SK-N-SH treated with all-trans-retinoic acid at 6 μM for 48 hours (cell line): ENCODE data around the gene CDC42EP5.

Experiments used
- ATAC-seq: fragments of 200-7000 bp; cut with Tn5 transposase; 3 replicates; pipeline ENCODE4 v1.9.1; 2020; ENCODE audit warnings: mild to moderate bottlenecking, moderate library complexity
- GLIS3 ChIP-seq: fragments of 250-450 bp; sonication (Bioruptor Pico); IDR thresholded peaks from 2 replicates; pipeline ENCODE4 v1.5.0; 2020; ENCODE audit warnings: mild to moderate bottlenecking, moderate library complexity
- TOX ChIP-seq: fragments of 250-450 bp; sonication (Bioruptor Pico); IDR thresholded peaks from 2 replicates; pipeline ENCODE4 v1.8.0; 2021; ENCODE audit warnings: mild to moderate bottlenecking, moderate library complexity, borderline replicate concordance
- ZC3H10 ChIP-seq: fragments of 250-450 bp; sonication (Bioruptor Pico); IDR thresholded peaks from 2 replicates; pipeline ENCODE4 v1.5.1; 2021; ENCODE audit warnings: mild to moderate bottlenecking, moderate library complexity
- ZFP30 ChIP-seq: fragments of 450-650 bp; formaldehyde crosslinking; IDR thresholded peaks from 2 replicates; pipeline ENCODE4 v1.5.0; 2022; ENCODE audit warnings: mild to moderate bottlenecking, moderate library complexity
- TF ChIP-seq, protein P1 (sequence below): fragments of 250-450 bp; sonication (Bioruptor Pico); IDR thresholded peaks from 2 replicates; pipeline ENCODE4 v1.5.1; 2020; ENCODE audit warnings: low read depth, mild to moderate bottlenecking, moderate library complexity
- TF ChIP-seq, protein P2 (sequence below): fragments of 250-450 bp; sonication (Bioruptor Pico); IDR thresholded peaks from 2 replicates; pipeline ENCODE4 v1.5.1; 2021; ENCODE audit warnings: mild to moderate bottlenecking, moderate library complexity
- TF ChIP-seq, protein P3 (sequence below): fragments of 250-450 bp; sonication (Bioruptor Pico); IDR thresholded peaks from 2 replicates; pipeline ENCODE4 v1.8.0; 2020; ENCODE audit warnings: mild to moderate bottlenecking, moderate library complexity, borderline replicate concordance

The CDC42EP5 gene

DNA sequence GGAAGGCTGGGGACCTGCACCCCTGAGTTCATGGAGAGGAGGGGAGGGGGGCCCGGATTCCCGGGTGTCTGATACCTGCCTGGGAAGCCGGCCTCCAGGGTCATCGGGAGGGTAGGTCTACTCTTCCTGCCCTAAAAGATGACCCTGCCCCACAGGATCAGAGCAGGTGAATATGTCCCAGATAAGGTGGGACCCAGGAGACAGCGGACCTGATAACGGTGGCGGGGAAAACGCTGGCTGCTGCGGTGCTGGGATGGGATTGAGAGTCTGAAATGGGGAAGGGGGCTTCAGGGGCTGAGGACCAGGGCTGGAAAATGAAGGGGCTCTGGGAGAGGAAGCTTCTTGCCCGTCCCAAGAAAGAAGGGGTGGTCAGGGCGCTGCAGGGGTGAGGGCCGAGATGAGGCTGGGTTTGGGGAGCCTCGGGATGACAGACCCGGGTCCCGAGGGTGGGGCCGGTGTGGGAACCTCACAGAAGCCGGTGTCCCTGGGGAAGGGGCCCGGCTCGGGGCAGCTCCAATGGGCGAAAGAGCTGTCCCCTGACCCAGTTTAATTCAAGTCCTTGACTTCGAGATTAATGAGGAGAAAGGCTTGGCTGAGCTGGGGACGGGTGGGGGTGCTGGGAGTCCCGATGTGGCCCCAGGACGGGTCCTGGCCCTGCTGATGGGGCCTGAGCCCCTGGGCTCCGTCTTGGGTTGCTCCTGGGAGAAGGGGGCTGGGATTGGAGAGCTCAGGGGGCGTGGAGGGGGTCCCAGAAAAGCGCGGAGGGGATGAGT lies 57.0 kb downstream of the CDC42EP5 start (continued):
- TF ChIP-seq, protein P1, sequence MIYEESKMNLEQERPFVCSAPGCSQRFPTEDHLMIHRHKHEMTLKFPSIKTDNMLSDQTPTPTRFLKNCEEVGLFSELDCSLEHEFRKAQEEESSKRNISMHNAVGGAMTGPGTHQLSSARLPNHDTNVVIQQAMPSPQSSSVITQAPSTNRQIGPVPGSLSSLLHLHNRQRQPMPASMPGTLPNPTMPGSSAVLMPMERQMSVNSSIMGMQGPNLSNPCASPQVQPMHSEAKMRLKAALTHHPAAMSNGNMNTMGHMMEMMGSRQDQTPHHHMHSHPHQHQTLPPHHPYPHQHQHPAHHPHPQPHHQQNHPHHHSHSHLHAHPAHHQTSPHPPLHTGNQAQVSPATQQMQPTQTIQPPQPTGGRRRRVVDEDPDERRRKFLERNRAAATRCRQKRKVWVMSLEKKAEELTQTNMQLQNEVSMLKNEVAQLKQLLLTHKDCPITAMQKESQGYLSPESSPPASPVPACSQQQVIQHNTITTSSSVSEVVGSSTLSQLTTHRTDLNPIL, result no peak
- no peak for TF ChIP-seq TOX (CRISPR knock-in tag)
- no peak for TF ChIP-seq ZC3H10 (CRISPR knock-in tag)
- TF ChIP-seq ZFP30 (CRISPR knock-in tag), result no peak

DNA sequence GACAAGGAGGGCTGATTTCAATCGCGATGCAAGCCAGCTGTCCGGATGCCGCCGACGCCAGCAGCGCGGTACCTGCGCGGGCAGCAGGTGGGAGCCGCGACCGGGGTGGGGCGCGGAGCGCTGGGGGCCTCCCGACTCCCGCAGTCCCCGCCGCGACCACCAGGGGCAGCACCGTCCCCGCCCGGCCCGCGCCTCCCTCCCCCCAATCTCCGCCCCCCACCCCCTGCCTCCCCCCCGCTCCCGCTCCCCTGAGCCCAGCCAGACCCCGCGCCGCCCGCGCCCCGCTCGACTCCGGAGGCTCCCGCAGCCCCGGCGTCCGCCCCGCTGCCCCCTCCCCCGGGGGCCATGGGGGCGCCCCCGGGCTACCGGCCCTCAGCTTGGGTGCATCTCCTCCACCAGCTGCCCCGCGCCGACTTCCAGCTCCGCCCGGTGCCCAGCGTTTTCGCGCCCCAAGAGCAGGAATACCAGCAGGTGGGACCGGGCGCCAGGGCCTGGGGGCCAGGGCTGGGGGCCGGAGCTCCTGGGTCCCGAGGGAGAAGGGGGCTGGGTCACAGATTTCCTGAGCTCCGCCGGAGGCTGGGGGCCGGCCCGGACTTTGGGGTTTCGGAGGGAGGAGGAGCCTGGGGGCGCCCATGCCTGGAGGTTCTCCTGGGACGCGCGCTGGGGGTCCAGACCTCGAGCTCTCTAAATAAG lies 57.7 kb downstream of the CDC42EP5 start, which contains the start of gene TTYH1:
TTYH1 (plus strand) TSS at position 257 of the 693 bp plus-strand sequence; CDS start at position 346, 89 bp downstream.
- TF ChIP-seq, protein P2, sequence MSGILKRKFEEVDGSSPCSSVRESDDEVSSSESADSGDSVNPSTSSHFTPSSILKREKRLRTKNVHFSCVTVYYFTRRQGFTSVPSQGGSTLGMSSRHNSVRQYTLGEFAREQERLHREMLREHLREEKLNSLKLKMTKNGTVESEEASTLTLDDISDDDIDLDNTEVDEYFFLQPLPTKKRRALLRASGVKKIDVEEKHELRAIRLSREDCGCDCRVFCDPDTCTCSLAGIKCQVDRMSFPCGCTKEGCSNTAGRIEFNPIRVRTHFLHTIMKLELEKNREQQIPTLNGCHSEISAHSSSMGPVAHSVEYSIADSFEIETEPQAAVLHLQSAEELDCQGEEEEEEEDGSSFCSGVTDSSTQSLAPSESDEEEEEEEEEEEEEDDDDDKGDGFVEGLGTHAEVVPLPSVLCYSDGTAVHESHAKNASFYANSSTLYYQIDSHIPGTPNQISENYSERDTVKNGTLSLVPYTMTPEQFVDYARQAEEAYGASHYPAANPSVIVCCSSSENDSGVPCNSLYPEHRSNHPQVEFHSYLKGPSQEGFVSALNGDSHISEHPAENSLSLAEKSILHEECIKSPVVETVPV, result no peak
- no peak for TF ChIP-seq GLIS3 (CRISPR knock-in tag)
- TF ChIP-seq, protein P3, sequence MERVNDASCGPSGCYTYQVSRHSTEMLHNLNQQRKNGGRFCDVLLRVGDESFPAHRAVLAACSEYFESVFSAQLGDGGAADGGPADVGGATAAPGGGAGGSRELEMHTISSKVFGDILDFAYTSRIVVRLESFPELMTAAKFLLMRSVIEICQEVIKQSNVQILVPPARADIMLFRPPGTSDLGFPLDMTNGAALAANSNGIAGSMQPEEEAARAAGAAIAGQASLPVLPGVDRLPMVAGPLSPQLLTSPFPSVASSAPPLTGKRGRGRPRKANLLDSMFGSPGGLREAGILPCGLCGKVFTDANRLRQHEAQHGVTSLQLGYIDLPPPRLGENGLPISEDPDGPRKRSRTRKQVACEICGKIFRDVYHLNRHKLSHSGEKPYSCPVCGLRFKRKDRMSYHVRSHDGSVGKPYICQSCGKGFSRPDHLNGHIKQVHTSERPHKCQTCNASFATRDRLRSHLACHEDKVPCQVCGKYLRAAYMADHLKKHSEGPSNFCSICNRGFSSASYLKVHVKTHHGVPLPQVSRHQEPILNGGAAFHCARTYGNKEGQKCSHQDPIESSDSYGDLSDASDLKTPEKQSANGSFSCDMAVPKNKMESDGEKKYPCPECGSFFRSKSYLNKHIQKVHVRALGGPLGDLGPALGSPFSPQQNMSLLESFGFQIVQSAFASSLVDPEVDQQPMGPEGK (CRISPR knock-in tag), result no peak
- ATAC-seq, result no peak
